Measurements from ENCODE around the gene SHB. TPM values are rescaled to one million over a fixed set of nuclear protein-coding genes. Genes with fewer than 3 reads are reported as not detected.

SHB gene
- total RNA-seq, 1 donor from 2014 or later: 16.7 TPM

- Mint-ChIP-seq H3K36me3 (ENCODE audit: unreplicated experiment) (no peaks in the 10 kb centered on the region), H3K27ac (ENCODE audit: unreplicated experiment) (no peak overlapping the region), H3K4me1 (ENCODE audit: unreplicated experiment) (peaks cover 7% of the 10 kb centered on the region), H3K4me3 (ENCODE audit: unreplicated experiment) (no peak overlapping the region), H3K9me3 (ENCODE audit: unreplicated experiment) (no peaks in the 10 kb centered on the region), H3K27me3 (ENCODE audit: unreplicated experiment) (no peaks in the 10 kb centered on the region)
- no peak for DNase-seq (ENCODE audit: extremely low spot score, unreplicated experiment)
- no peak for TF ChIP-seq CTCF (IDR thresholded peaks at IDR 0.05)
Measured at GRCh38 chr9:38084556-38084880, 15.5 kb upstream of the SHB start.

DNA sequence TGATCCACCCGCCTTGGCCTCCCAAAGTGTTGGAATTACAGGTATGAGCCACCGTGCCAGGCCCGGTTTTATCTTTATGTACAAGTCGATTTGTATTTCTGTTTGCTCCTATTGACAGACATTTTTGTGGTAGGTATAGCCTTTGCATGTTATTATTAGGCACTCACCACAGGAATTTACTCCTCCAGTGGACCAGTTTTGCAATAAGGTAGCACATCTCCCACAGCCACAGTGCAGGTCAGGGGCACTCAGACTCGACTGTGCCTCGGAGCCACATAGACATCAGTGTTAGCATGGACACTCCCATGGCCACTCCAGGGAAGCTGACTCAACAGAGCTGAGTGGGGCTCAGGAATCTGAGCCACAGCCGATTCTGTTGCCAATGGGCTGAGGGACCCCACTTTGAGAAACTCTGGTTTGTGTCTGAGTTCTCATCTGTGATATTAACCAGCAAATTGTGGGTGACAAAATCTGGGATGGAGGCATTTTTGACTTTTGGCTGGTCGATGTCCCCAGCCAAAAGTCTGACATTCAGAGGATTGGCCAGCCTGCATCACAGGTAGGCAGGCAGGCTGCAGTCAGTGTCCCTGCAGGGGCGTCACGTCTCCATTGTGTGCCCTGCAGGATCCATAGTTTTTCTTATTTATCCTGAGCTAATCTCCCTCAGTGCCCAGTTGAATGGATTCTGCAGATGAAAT is 15.0 kb upstream of the SHB start:
- Mint-ChIP-seq H3K4me3 (ENCODE audit: unreplicated experiment) (no peak overlapping the region), H3K9me3 (ENCODE audit: unreplicated experiment) (no peaks in the 10 kb centered on the region), H3K27me3 (ENCODE audit: unreplicated experiment) (no peaks in the 10 kb centered on the region), H3K4me1 (ENCODE audit: unreplicated experiment) (peaks cover 11% of the 10 kb centered on the region), H3K27ac (ENCODE audit: unreplicated experiment) (no peak overlapping the region), H3K36me3 (ENCODE audit: unreplicated experiment) (no peaks in the 10 kb centered on the region)
- DNase-seq (ENCODE audit: extremely low spot score, unreplicated experiment): peak; percentile 48
- no peak for TF ChIP-seq CTCF (IDR thresholded peaks at IDR 0.05)

- Mint-ChIP-seq H3K27ac (ENCODE audit: unreplicated experiment) (no peak overlapping the region), H3K9me3 (ENCODE audit: unreplicated experiment) (no peaks in the 10 kb centered on the region), H3K36me3 (ENCODE audit: unreplicated experiment) (no peaks in the 10 kb centered on the region)
Measured at GRCh38 chr9:38082446-38083287, 13.6 kb upstream of the SHB start.

GRCh38 chr9:38081356-38082108 is 12.5 kb upstream of the SHB start:
- H3K4me1 Mint-ChIP-seq (ENCODE audit: unreplicated experiment): peaks cover 8% of the 10 kb centered on the region
- no peaks in the 10 kb centered on the region for H3K9me3 Mint-ChIP-seq (ENCODE audit: unreplicated experiment)
- no peak overlapping the region for H3K4me3 Mint-ChIP-seq (ENCODE audit: unreplicated experiment)
- no peak for TF ChIP-seq CTCF (IDR thresholded peaks at IDR 0.05)
- no peak overlapping the region for H3K27ac Mint-ChIP-seq (ENCODE audit: unreplicated experiment)
- H3K27me3 Mint-ChIP-seq (ENCODE audit: unreplicated experiment): no peaks in the 10 kb centered on the region
- H3K36me3 Mint-ChIP-seq (ENCODE audit: unreplicated experiment): no peaks in the 10 kb centered on the region
- DNase-seq (ENCODE audit: extremely low spot score, unreplicated experiment): peak; percentile 73

More at GRCh38 chr9:38082446-38083287, 13.6 kb upstream of the SHB start:
- no peaks in the 10 kb centered on the region for H3K27me3 Mint-ChIP-seq (ENCODE audit: unreplicated experiment)
- no peak overlapping the region for H3K4me3 Mint-ChIP-seq (ENCODE audit: unreplicated experiment)
- TF ChIP-seq CTCF (IDR thresholded peaks at IDR 0.05): no peak
- DNase-seq (ENCODE audit: extremely low spot score, unreplicated experiment): peak; percentile 32
- H3K4me1 Mint-ChIP-seq (ENCODE audit: unreplicated experiment): peaks cover 8% of the 10 kb centered on the region

All from osteocyte (in vitro differentiated cells).